WI38 (cell line): ENCODE results near the gene RAMAC.
A peak's percentile ranks its signal among the peaks of the same experiment; 100 is the strongest.

Experiments
- H3K4me3 ChIP-seq: 2 replicates; pipeline ENCODE4 v1.5.1; 2011; ENCODE audit warnings: low read depth, mild to moderate bottlenecking, control low read depth, low read length
- TF ChIP-seq, protein P1 (sequence below): IDR thresholded peaks from 2 replicates; pipeline ENCODE4 v1.5.1; 2012; ENCODE audit warnings: low read depth, mild to moderate bottlenecking, control low read depth, low read length

The RAMAC gene

DNA sequence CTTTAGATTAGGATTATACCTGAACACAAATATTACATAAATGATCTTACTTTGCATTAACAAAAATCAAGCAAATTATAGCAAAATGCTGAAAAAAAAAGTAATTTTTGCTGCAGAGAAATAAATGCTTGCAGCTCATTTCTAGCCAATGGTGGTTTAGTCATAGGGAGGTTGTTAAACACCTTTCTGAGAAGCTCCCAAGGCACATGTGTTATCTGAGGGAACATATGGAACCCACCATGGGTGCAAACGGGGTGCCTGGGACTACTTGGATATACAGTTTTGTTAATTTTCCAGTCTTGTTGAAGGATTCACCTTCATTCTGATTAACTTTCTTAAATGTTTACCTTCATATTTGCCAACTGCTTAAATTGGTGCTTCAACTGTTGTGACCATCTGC lies 8.9 kb upstream of the RAMAC start:
- TF ChIP-seq, protein P1, sequence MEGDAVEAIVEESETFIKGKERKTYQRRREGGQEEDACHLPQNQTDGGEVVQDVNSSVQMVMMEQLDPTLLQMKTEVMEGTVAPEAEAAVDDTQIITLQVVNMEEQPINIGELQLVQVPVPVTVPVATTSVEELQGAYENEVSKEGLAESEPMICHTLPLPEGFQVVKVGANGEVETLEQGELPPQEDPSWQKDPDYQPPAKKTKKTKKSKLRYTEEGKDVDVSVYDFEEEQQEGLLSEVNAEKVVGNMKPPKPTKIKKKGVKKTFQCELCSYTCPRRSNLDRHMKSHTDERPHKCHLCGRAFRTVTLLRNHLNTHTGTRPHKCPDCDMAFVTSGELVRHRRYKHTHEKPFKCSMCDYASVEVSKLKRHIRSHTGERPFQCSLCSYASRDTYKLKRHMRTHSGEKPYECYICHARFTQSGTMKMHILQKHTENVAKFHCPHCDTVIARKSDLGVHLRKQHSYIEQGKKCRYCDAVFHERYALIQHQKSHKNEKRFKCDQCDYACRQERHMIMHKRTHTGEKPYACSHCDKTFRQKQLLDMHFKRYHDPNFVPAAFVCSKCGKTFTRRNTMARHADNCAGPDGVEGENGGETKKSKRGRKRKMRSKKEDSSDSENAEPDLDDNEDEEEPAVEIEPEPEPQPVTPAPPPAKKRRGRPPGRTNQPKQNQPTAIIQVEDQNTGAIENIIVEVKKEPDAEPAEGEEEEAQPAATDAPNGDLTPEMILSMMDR: no peak

DNA sequence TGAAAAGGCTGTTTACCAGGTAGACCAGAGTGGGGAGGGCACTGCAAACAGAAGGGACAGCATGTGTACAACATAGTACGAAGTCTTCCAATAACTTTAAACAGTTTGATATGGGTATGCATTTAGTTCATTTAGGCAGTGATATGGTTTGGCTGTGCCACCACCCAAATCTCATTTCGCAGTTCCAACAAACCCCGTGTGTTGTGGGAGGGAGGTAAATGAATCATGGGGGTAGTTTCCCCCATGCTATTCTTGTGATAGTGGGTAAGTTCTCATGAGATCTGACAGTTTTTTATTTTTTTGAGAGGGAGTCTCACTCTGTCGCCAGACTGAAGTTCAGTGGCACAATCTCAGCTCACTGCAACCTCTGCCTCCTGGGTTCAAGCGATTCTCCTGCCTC lies 7.6 kb upstream of the RAMAC start:
- H3K4me3 ChIP-seq: no peak overlapping the region
- TF ChIP-seq, protein P1: no peak

More for the DNA sequence above, 8.9 kb upstream of the RAMAC start:
- H3K4me3 ChIP-seq: no peak overlapping the region

DNA sequence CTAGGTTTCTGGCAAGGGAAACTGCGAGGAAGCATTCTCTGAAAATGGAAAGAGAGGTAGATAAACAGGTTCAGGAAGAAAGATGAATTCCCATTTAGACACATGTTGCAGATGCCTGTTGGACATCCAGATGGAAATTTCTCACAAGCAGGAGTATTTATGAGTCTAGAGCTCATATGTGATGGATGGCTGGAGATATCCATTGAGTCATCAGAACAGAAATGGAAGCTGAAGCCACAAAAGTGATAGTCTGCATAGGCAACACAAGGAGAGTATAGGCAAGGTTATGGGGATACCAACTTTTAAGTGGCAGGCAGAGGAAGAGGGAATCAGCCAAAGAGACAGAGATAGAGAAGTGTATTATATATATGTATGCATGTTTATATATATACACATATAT lies 6.3 kb upstream of the RAMAC start:
- TF ChIP-seq, protein P1: no peak
- H3K4me3 ChIP-seq: no peak overlapping the region

DNA sequence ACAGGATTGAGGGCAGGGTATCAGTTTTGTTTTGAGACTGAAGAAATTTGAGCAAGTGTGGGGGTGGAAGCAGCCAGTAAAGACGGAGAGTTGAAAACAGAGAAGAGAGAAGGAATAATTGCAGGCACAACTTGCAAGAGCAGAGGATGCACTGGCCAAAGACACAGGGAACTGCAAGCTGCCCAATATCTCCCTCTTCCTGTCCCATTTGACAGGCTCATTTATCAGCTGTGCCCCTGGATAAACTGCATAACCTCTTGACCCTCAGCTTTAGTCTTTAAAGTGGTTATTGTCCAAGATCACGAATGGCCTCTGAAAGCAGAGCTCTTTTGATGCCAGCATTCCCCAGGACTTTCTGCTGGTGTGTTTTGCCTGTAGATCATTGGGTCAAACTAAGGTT lies 5.0 kb upstream of the RAMAC start:
- TF ChIP-seq, protein P1: no peak
- H3K4me3 ChIP-seq: no peak overlapping the region

DNA sequence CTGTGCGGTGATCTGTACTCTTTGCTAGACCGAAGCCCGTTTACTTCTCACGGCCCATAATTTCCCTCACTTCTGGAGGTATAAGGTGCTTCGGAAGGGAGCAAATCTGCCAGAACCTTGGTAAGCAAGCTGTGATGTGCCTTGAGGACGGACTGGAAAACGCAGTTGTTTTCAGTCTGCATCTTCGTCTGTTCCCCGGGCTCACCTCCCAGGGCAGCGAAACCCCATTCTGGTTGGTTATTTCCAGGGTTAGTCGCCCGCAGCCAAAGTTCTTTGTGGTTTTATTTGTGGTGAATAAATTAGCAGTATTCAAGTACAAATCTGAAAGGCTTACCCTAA lies 401 bp downstream of the RAMAC start:
- peak overlapping the region; percentile 98 for H3K4me3 ChIP-seq

DNA sequence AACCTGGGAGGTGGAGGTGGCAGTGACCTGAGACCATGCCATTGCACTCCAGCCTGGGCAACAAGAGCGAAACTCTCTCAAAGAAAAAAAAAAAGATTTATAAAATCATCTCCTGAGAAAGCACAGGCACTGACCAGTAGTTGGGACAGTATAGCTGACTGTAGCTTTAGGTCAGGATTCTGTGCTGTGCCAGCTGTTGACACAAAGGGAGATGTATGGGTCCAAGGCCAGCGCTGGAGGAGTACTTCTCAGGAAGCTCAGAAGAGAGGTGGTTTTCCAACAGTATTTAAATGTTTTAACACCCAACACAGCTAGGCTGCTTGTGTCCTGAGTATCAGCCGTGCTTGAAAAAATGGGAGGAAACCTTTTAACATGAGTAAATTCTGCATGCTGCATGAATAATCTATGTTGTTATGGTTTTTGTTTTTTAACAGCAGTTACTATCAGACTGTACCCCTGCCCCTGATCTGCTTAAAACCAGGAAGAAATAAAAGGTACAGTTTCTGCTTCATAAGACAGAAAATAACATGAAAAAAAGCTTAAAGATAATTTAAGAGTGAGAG lies 6.5 kb downstream of the RAMAC start:
- H3K4me3 ChIP-seq: no peak overlapping the region
- TF ChIP-seq, protein P1: no peak

More for the DNA sequence above, 401 bp downstream of the RAMAC start:
- TF ChIP-seq, protein P1: no peak

DNA sequence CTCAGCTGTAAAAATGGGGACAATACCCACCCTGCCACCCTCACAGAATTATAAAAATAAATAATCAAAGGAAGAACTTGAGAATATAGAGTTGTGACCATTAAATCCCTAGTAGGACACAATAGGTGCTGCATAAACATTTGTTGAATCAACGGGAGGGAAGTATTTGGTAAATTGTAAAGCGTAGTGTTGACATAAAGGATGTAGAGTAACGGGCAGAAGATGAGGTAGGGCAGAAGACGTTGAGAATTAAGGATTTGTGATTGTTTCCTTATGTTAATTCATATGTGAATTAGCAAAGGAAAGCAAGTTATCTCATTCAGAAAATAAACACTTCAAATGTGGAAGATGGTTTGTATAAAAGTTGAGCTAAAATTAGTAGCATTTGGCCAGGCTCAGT lies 7.1 kb downstream of the RAMAC start:
- TF ChIP-seq, protein P1: no peak
- no peak overlapping the region for H3K4me3 ChIP-seq
